ENCODE results near the gene PAX2.

The PAX2 gene

DNA sequence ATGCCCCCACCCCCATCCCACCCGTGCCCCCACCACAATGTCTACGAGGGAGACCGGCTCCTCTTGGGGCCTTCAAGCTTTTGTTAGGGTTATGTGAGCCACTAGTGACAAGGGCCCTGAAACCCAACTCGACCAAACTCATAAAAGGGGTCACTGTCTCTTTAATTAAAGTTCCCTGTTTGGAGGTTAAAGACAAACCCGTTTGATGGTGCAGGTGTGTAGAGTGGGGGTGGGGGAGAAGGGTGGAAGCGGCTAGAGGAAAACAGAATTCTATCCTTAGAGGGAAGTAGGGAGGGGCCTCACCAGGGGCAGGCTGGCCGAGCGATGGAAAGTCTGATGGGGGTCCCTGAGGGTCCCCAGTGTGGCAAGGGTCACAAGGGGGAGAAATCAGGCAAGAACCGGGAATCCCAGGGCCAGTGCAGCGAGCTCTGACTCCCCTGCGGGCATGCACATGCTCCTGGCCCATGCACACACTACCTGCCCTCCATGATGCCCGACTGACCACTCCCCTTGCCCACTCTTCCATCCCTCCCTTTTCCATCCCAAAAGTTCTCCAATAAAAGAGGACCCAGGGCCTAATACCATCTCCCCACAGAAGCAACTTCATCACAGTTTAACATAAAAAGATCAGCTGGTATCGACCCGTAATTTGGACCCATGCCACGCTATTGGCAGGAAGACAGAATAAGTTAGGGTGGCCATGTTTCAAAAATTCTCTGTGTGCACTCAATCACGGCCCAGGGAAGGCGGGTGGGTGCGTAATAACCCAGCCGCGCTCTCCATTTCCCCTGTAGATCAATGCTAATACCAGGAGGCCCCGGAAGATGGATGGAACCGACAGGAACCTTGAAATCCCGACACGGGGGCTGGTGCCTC is 131.4 kb downstream of the PAX2 start:
- Histone ChIP-seq H3K9me3 (ENCODE audit: severe bottlenecking) (no peaks in the 10 kb centered on the region), H3K27me3 (ENCODE audit: insufficient read depth, poor library complexity, severe bottlenecking) (no peaks in the 10 kb centered on the region), H3K4me3 (ENCODE audit: severe bottlenecking) (no peak overlapping the region), H3K36me3 (ENCODE audit: low read depth) (no peaks in the 10 kb centered on the region), H3K4me1 (ENCODE audit: insufficient read depth, poor library complexity, severe bottlenecking) (no peaks in the 10 kb centered on the region), H3K27ac (ENCODE audit: poor library complexity, severe bottlenecking) (no peak overlapping the region)
- no peak for DNase-seq (ENCODE audit: low spot score)
- TF ChIP-seq, protein P1, sequence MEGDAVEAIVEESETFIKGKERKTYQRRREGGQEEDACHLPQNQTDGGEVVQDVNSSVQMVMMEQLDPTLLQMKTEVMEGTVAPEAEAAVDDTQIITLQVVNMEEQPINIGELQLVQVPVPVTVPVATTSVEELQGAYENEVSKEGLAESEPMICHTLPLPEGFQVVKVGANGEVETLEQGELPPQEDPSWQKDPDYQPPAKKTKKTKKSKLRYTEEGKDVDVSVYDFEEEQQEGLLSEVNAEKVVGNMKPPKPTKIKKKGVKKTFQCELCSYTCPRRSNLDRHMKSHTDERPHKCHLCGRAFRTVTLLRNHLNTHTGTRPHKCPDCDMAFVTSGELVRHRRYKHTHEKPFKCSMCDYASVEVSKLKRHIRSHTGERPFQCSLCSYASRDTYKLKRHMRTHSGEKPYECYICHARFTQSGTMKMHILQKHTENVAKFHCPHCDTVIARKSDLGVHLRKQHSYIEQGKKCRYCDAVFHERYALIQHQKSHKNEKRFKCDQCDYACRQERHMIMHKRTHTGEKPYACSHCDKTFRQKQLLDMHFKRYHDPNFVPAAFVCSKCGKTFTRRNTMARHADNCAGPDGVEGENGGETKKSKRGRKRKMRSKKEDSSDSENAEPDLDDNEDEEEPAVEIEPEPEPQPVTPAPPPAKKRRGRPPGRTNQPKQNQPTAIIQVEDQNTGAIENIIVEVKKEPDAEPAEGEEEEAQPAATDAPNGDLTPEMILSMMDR (IDR thresholded peaks at IDR 0.05; ENCODE audit: poor library complexity, severe bottlenecking): no peak
- no peak for ATAC-seq (ENCODE audit: low read depth)

DNA sequence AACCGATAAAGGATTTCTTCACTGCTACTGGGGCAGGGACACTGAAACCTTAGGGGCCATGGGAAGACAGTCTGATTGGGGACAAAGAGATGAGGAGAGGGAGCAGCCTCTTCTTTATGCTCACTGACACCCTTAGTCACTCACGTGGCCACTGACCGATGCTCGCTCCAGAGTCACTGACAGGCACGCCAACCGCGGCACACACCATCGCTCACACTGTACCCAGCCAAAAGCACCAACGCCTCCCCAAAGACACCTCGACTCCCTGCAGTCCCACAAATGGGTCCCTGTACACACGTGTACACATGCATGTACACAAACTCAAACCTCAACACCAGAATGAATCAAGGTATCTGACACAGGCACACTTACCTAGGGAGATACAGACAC is 132.1 kb downstream of the PAX2 start:
- Histone ChIP-seq H3K4me1 (ENCODE audit: insufficient read depth, poor library complexity, severe bottlenecking) (no peaks in the 10 kb centered on the region), H3K27me3 (ENCODE audit: insufficient read depth, poor library complexity, severe bottlenecking) (no peaks in the 10 kb centered on the region)

GRCh38 chr10:100878291-100878910 is 133.0 kb downstream of the PAX2 start:
- DNase-seq (ENCODE audit: low spot score): no peak
- peak; percentile 91 for ATAC-seq (ENCODE audit: low read depth)
- Histone ChIP-seq H3K27me3 (ENCODE audit: insufficient read depth, poor library complexity, severe bottlenecking) (no peaks in the 10 kb centered on the region), H3K4me1 (ENCODE audit: insufficient read depth, poor library complexity, severe bottlenecking) (no peaks in the 10 kb centered on the region), H3K36me3 (ENCODE audit: low read depth) (no peaks in the 10 kb centered on the region), H3K9me3 (ENCODE audit: severe bottlenecking) (no peaks in the 10 kb centered on the region), H3K4me3 (ENCODE audit: severe bottlenecking) (no peak overlapping the region), H3K27ac (ENCODE audit: poor library complexity, severe bottlenecking) (no peak overlapping the region)
- TF ChIP-seq, protein P1 (IDR thresholded peaks at IDR 0.05; ENCODE audit: poor library complexity, severe bottlenecking): peak; percentile 81

More for the DNA sequence above, 132.1 kb downstream of the PAX2 start:
- no peak overlapping the region for H3K27ac ChIP-seq (ENCODE audit: poor library complexity, severe bottlenecking)
- TF ChIP-seq, protein P1 (IDR thresholded peaks at IDR 0.05; ENCODE audit: poor library complexity, severe bottlenecking): no peak
- ATAC-seq (ENCODE audit: low read depth) (no peak), DNase-seq (ENCODE audit: low spot score) (no peak)
- no peak overlapping the region for H3K4me3 ChIP-seq (ENCODE audit: severe bottlenecking)
- H3K9me3 ChIP-seq (ENCODE audit: severe bottlenecking): no peaks in the 10 kb centered on the region
- H3K36me3 ChIP-seq (ENCODE audit: low read depth): no peaks in the 10 kb centered on the region

Measured in RWPE2 (cell line).